A673 (cell line): ENCODE results near the gene RBM15B. TPM values are rescaled to one million over a fixed set of nuclear protein-coding genes. Genes with fewer than 3 reads are reported as not detected.

ENCODE experiments used
- BruUV-seq: library from RNA; stranded (reverse); fragments of 400-500 nt; replicated peaks from 2 replicates; lab custom pipeline; 2021; lab: Mats Ljungman, UMichigan
- CTCF ChIA-PET: fragments of 300-600 bp; sonication (Branson Sonifier 250); formaldehyde crosslinking; loops from one replicate; lab custom pipeline; 2022; ENCODE audit warnings: antibody characterized with exemption; lab: Charles Lee
- POLR2A ChIA-PET: fragments of 300-600 bp; sonication (Branson Sonifier 250); formaldehyde crosslinking; loops from one replicate; lab custom pipeline; 2022; ENCODE audit warnings: antibody characterized with exemption; ENCODE audit not compliant: low non-redundant PET; lab: Charles Lee
- DNase-seq: peaks from one replicate; pipeline ENCODE4 v3.0.0-alpha.2; 2015; ENCODE audit warnings: low spot score
- H3K27ac ChIP-seq: fragments of 200-600 bp; sonication (generic); 2 replicates; pipeline ENCODE4 v1.5.1; 2016; ENCODE audit warnings: mixed run types, low read depth, mild to moderate bottlenecking, mixed read lengths, antibody characterized with exemption, low read length; ENCODE audit not compliant: poor library complexity, severe bottlenecking
- H3K27me3 ChIP-seq: fragments of 200-600 bp; sonication (generic); replicated peaks from 2 replicates; pipeline ENCODE4 v1.6.1; 2017; ENCODE audit warnings: mixed run types, low read depth, mild to moderate bottlenecking, mixed read lengths, antibody characterized with exemption, low read length; ENCODE audit not compliant: insufficient read depth, poor library complexity
- H3K36me3 ChIP-seq: fragments of 200-600 bp; sonication (generic); 2 replicates; pipeline ENCODE4 v1.6.1; 2016; ENCODE audit warnings: mixed run types, mild to moderate bottlenecking, mixed read lengths, antibody characterized with exemption, low read length; ENCODE audit not compliant: insufficient read depth, poor library complexity, severe bottlenecking
- H3K4me1 ChIP-seq: fragments of 200-600 bp; sonication (generic); 2 replicates; pipeline ENCODE4 v1.6.1; 2017; ENCODE audit warnings: mixed run types, mild to moderate bottlenecking, mixed read lengths, antibody characterized with exemption, low read length; ENCODE audit not compliant: insufficient read depth, poor library complexity, severe bottlenecking
- H3K4me3 ChIP-seq: fragments of 200-600 bp; sonication (generic); 2 replicates; pipeline ENCODE4 v1.5.1; 2016; ENCODE audit warnings: low read depth, mixed run types, mild to moderate bottlenecking, mixed read lengths, low read length; ENCODE audit not compliant: poor library complexity, severe bottlenecking
- H3K9me3 ChIP-seq: fragments of 200-600 bp; sonication (generic); 2 replicates; pipeline ENCODE4 v1.6.1; 2016; ENCODE audit warnings: mixed run types, low read depth, mild to moderate bottlenecking, mixed read lengths, antibody characterized with exemption, low read length; ENCODE audit not compliant: poor library complexity, severe bottlenecking
- CTCF ChIP-seq: fragments of 300-800, 200-600 bp; sonication (generic); conservative IDR thresholded peaks from 2 replicates; pipeline ENCODE4 v1.5.1; 2017; ENCODE audit warnings: low read depth, mild to moderate bottlenecking, antibody characterized with exemption, low read length, moderate library complexity, mixed read lengths
- EZH2 ChIP-seq: fragments of 200-600 bp; sonication (generic); IDR thresholded peaks from 2 replicates; pipeline ENCODE4 v1.6.1; 2017; ENCODE audit warnings: borderline replicate concordance, low read depth, mild to moderate bottlenecking, mixed read lengths, antibody characterized with exemption, low read length; ENCODE audit not compliant: poor library complexity, severe bottlenecking
- intact Hi-C: fragments of 100-400 bp; cut with micrococcal nuclease; formaldehyde crosslinking; loops from one replicate; pipeline ENCODE4 v1.10.0; 2022; ENCODE audit not compliant: unreplicated experiment
- total RNA-seq: library from RNA; stranded (reverse); gene quantifications from 2 replicates; pipeline ENCODE4 v1.2.3, GENCODE V29; 2021

RBM15B gene
- total RNA-seq, 1 experiment from 2014 or later: 26.8 TPM

- CTCF ChIA-PET: no interaction called here
- no peaks in the 10 kb centered on the region for H3K9me3 ChIP-seq
- no peaks in the 10 kb centered on the region for H3K4me1 ChIP-seq
- no peak overlapping the region for H3K4me3 ChIP-seq
- BruUV-seq: no TSS peak
- intact Hi-C loops: no loop called here
- H3K27me3 ChIP-seq: no peaks in the 10 kb centered on the region
- DNase-seq: no peak
- TF ChIP-seq EZH2: no peak
- TF ChIP-seq CTCF: no peak
- POLR2A ChIA-PET: no interaction called here
- H3K27ac ChIP-seq: no peak overlapping the region
- H3K36me3 ChIP-seq: no peaks in the 10 kb centered on the region
Observed at GRCh38 chr3:51354172-51354571, 36.9 kb upstream of the RBM15B start.

GRCh38 chr3:51354731-51355615 is 36.1 kb upstream of the RBM15B start:
- CTCF ChIA-PET: no interaction called here
- no TSS peak for BruUV-seq
- no peaks in the 10 kb centered on the region for H3K27me3 ChIP-seq
- H3K4me3 ChIP-seq: no peak overlapping the region
- no peaks in the 10 kb centered on the region for H3K36me3 ChIP-seq
- TF ChIP-seq EZH2 (no peak), CTCF (no peak)
- POLR2A ChIA-PET: no interaction called here
- intact Hi-C loops: no loop called here
- H3K27ac ChIP-seq: no peak overlapping the region
- no peaks in the 10 kb centered on the region for H3K9me3 ChIP-seq
- H3K4me1 ChIP-seq: no peaks in the 10 kb centered on the region
- DNase-seq: peak; percentile 7

DNA sequence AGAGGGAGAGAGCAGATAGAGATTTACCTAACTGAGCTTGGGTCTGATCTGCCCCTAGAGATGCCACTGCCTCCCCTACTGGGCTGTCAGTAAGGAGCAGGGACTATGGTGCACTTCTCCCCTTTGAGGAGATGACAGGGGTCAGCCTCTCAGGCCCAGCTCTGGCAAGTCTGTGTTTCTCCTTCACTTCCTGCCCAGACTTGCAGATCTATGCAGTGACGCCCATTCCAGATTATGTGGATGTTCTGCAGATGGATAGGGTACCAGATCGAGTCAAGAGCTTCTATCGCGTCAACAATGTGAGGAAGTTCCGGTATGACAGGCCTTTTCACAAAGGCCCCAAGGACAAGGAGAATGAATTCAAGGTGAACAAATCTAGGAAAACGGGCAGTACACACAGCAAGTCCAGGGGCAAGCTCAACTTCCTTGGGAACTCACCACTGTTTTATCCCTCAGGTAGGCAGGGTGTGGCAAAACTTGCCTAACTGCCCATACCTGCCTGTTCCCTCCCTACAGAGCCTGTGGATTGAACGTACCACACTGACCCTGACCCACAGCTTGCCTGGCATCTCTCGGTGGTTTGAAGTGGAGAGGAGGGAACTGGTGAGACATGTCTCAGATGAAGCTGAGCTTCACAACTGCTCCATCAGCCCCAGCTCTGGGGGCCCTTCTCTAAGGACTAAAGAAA is 35.0 kb upstream of the RBM15B start:
- Histone ChIP-seq H3K4me3 (no peak overlapping the region), H3K27me3 (no peaks in the 10 kb centered on the region), H3K9me3 (no peaks in the 10 kb centered on the region), H3K27ac (no peak overlapping the region), H3K4me1 (no peaks in the 10 kb centered on the region), H3K36me3 (no peaks in the 10 kb centered on the region)
- ChIA-PET POLR2A (no interaction called here), CTCF (no interaction called here)
- no TSS peak for BruUV-seq
- intact Hi-C loops: no loop called here
- TF ChIP-seq CTCF: no peak
- TF ChIP-seq EZH2: no peak
- no peak for DNase-seq
